GM18505 (cell line): ENCODE data around the gene SPINK4.

Source experiments
- ATAC-seq: cut with Tn5 transposase; IDR thresholded peaks from one replicate; pipeline ENCODE4 v1.9.1; 2021; ENCODE audit not compliant: unreplicated experiment
- POLR2A ChIP-seq: IDR thresholded peaks from 4 replicates; pipeline ENCODE4 v1.6.1; 2011; ENCODE audit warnings: borderline replicate concordance; ENCODE audit not compliant: insufficient read depth, insufficient read length; ENCODE audit errors: extremely low read depth

The SPINK4 gene

GRCh38 chr9:33273972-33274328 lies 34.0 kb downstream of the SPINK4 start:
- ATAC-seq: no peak
- no peak for TF ChIP-seq POLR2A

GRCh38 chr9:33277484-33277883 lies 37.5 kb downstream of the SPINK4 start:
- ATAC-seq: no peak
- TF ChIP-seq POLR2A: no peak

GRCh38 chr9:33285502-33285901 lies 45.5 kb downstream of the SPINK4 start:
- TF ChIP-seq POLR2A: no peak
- ATAC-seq: no peak

- no peak for TF ChIP-seq POLR2A
- no peak for ATAC-seq
These were observed 47.1 kb downstream of the SPINK4 start for GRCh38 chr9:33287087-33287490.

GRCh38 chr9:33288235-33288634 lies 48.3 kb downstream of the SPINK4 start:
- no peak for ATAC-seq
- TF ChIP-seq POLR2A: no peak

- no peak for TF ChIP-seq POLR2A
- ATAC-seq: no peak
These were observed 49.0 kb downstream of the SPINK4 start for GRCh38 chr9:33288828-33289483.

- TF ChIP-seq POLR2A: no peak
- ATAC-seq: no peak
These were observed 49.5 kb downstream of the SPINK4 start for GRCh38 chr9:33289496-33289895.

- no peak for ATAC-seq
- no peak for TF ChIP-seq POLR2A
These were observed 49.9 kb downstream of the SPINK4 start for GRCh38 chr9:33289936-33290246.

- TF ChIP-seq POLR2A: peak; percentile 96
- peak; percentile 87 for ATAC-seq
These were observed 50.5 kb downstream of the SPINK4 start, which contains the start of gene NFX1 for GRCh38 chr9:33290247-33291030. Gene NFX1 (plus strand): TSS chr9:33290516. CDS start chr9:33290573, 57 bp downstream.

- TF ChIP-seq POLR2A: no peak
These were observed 51.0 kb downstream of the SPINK4 start for GRCh38 chr9:33291031-33291397.

GRCh38 chr9:33291901-33292300 lies 51.9 kb downstream of the SPINK4 start:
- no peak for ATAC-seq
- no peak for TF ChIP-seq POLR2A

More at GRCh38 chr9:33291031-33291397, 51.0 kb downstream of the SPINK4 start:
- peak; percentile 2 for ATAC-seq

GRCh38 chr9:33293782-33294181 lies 53.8 kb downstream of the SPINK4 start:
- ATAC-seq: no peak
- no peak for TF ChIP-seq POLR2A

- no peak for ATAC-seq
- TF ChIP-seq POLR2A: no peak
These were observed 54.9 kb downstream of the SPINK4 start for GRCh38 chr9:33294670-33295432.
